Omental fat pad (tissue), 4 donors: Measurements from ENCODE around the gene SMAGP. TPM values are rescaled to one million over a fixed set of nuclear protein-coding genes. Genes with fewer than 3 reads are reported as not detected.

ENCODE experiments used
- ATAC-seq: fragments of 150-250 bp; one replicate; pipeline ENCODE4 v1.9.1; 2016; ENCODE audit warnings: mild to moderate bottlenecking, moderate library complexity; ENCODE audit not compliant: low FRiP score
- DNase-seq: peaks from one replicate; pipeline ENCODE4 v3.0.0-alpha.2; 2019; ENCODE audit warnings: low spot score
- total RNA-seq, 4 donors: library from RNA; depleted of rRNA; stranded (reverse); fragments of >200 nt; gene quantifications; one replicate each; pipeline ENCODE4 v1.1.0, GENCODE V29; 2016
- TF ChIP-seq, protein P1 (sequence below), 3 donors: fragments of 450-650 bp; IDR thresholded peaks; one replicate each; pipeline ENCODE4 v1.5.1; 2016 to 2017; ENCODE audit warnings: antibody characterized with exemption in 3 of 3, mild to moderate bottlenecking in 3 of 3, moderate library complexity in 2 of 3

SMAGP gene
- total RNA-seq, 4 donors from 2014 or later = 3.8 to 12.0 (median 7.0) TPM

DNA sequence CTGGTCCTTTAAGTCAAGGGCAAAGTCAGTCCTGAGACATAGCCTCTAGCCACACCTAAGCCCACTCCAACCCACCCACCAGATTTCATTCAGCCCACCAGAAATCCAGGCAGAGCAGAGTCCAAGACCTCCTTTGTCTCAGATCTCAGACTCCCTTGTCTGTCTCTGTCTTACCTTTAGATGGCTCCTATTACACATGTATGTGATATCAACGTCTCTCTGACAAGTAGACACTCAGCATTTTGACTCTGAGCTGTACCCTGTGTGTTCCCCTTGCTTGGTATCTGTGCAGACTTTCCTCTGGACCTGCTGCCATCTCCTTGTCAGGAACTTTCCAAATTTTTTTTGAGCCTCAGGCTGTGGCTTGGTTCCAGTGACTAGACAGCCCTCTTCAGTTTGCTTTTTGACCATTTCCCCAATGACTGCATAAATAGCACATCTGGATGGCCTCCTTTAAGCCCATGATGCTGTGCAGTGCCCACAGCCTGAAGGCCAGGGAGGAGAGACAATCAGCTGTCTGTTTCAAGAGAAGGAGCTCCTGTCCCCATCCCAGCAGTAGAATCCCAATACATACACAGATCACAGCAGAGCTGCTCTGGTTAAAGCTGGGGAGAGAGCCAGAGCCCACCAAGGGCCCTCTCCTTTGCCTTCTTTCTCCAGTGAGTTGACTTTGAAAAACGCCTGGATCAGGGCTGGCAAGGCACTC is 59.4 kb downstream of the SMAGP start:
- DNase-seq (no peak), ATAC-seq (no peak)
- TF ChIP-seq, protein P1, sequence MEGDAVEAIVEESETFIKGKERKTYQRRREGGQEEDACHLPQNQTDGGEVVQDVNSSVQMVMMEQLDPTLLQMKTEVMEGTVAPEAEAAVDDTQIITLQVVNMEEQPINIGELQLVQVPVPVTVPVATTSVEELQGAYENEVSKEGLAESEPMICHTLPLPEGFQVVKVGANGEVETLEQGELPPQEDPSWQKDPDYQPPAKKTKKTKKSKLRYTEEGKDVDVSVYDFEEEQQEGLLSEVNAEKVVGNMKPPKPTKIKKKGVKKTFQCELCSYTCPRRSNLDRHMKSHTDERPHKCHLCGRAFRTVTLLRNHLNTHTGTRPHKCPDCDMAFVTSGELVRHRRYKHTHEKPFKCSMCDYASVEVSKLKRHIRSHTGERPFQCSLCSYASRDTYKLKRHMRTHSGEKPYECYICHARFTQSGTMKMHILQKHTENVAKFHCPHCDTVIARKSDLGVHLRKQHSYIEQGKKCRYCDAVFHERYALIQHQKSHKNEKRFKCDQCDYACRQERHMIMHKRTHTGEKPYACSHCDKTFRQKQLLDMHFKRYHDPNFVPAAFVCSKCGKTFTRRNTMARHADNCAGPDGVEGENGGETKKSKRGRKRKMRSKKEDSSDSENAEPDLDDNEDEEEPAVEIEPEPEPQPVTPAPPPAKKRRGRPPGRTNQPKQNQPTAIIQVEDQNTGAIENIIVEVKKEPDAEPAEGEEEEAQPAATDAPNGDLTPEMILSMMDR (IDR thresholded peaks at IDR 0.05) = no peak

DNA sequence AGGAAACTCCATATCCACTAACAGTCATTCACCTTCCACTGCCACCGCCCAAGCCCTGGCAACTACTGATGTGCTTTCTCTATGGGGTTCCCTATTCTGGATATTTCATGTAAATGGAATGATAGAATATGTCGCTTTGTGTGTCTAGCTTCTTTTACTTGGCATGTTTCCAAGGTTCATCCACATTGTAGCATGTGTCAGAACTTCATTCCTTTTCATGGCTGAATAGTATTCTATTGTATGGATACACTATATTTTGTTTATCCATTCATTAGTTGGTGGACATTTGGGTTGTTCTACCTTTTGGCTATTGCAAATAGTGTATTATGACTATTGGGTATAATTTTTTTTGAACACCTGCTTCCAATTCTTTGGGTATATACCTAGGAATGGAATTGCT is 61.0 kb downstream of the SMAGP start:
- DNase-seq (no peak), ATAC-seq (no peak)
- TF ChIP-seq, protein P1 (IDR thresholded peaks at IDR 0.05) = no peak

GRCh38 chr12:51208016-51208660 is 62.1 kb downstream of the SMAGP start:
- TF ChIP-seq, protein P1 (IDR thresholded peaks at IDR 0.05) = no peak
- ATAC-seq (no peak), DNase-seq (no peak)

GRCh38 chr12:51205350-51205749 is 64.9 kb downstream of the SMAGP start:
- TF ChIP-seq, protein P1 (IDR thresholded peaks at IDR 0.05) = no peak

GRCh38 chr12:51202718-51203117 is 67.5 kb downstream of the SMAGP start:
- TF ChIP-seq, protein P1 (IDR thresholded peaks at IDR 0.05) = no peak
- ATAC-seq = no peak
- DNase-seq = no peak

More at GRCh38 chr12:51205350-51205749, 64.9 kb downstream of the SMAGP start:
- ATAC-seq = no peak
- no peak for DNase-seq

- no peak for ATAC-seq
- TF ChIP-seq, protein P1 (IDR thresholded peaks at IDR 0.05) = no peak
Observed at GRCh38 chr12:51200806-51201205, 69.4 kb downstream of the SMAGP start.

GRCh38 chr12:51200156-51200555 is 70.1 kb downstream of the SMAGP start:
- TF ChIP-seq, protein P1 (IDR thresholded peaks at IDR 0.05) = no peak

More at GRCh38 chr12:51200806-51201205, 69.4 kb downstream of the SMAGP start:
- DNase-seq = no peak

More at GRCh38 chr12:51200156-51200555, 70.1 kb downstream of the SMAGP start:
- ATAC-seq (no peak), DNase-seq (no peak)
